ENCODE results near the gene ZBTB20. TPM values are rescaled to one million over a fixed set of nuclear protein-coding genes. Genes with fewer than 3 reads are reported as not detected.
A peak's percentile ranks its signal among the peaks of the same experiment; 100 is the strongest.

The ZBTB20 gene
- total RNA-seq, 2 experiments from 2014 or later, result 5.1 to 5.3 TPM

GRCh38 chr3:114884213-114884923, 262.7 kb downstream of the ZBTB20 start:
- intact Hi-C loops (cut with micrococcal nuclease), result no loop called here
- Mint-ChIP-seq H3K4me1 (ENCODE audit: low read depth) (peaks cover 16% of the 10 kb centered on the region), H3K27ac (no peak overlapping the region), H3K4me3 (no peak overlapping the region), H3K27me3 (no peaks in the 10 kb centered on the region), H3K9me3 (peaks cover 5% of the 10 kb centered on the region), H3K36me3 (ENCODE audit: low read depth) (peaks cover 8% of the 10 kb centered on the region)
- TF ChIP-seq, protein P1, sequence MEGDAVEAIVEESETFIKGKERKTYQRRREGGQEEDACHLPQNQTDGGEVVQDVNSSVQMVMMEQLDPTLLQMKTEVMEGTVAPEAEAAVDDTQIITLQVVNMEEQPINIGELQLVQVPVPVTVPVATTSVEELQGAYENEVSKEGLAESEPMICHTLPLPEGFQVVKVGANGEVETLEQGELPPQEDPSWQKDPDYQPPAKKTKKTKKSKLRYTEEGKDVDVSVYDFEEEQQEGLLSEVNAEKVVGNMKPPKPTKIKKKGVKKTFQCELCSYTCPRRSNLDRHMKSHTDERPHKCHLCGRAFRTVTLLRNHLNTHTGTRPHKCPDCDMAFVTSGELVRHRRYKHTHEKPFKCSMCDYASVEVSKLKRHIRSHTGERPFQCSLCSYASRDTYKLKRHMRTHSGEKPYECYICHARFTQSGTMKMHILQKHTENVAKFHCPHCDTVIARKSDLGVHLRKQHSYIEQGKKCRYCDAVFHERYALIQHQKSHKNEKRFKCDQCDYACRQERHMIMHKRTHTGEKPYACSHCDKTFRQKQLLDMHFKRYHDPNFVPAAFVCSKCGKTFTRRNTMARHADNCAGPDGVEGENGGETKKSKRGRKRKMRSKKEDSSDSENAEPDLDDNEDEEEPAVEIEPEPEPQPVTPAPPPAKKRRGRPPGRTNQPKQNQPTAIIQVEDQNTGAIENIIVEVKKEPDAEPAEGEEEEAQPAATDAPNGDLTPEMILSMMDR (IDR thresholded peaks at IDR 0.05), result no peak
- CTCF ChIA-PET, result interaction anchor here (0.8 kb wide), 1 partner anchor 10 kb away, joined by 3 read pairs; no protein-coding TSS in a partner anchor
- POLR2A ChIA-PET, result no interaction called here
- DNase-seq (no peak), ATAC-seq (no peak)

- Mint-ChIP-seq H3K27me3 (no peaks in the 10 kb centered on the region), H3K27ac (no peak overlapping the region), H3K36me3 (ENCODE audit: low read depth) (peaks cover 6% of the 10 kb centered on the region), H3K9me3 (peaks cover 3% of the 10 kb centered on the region), H3K4me3 (no peak overlapping the region), H3K4me1 (ENCODE audit: low read depth) (peaks cover 24% of the 10 kb centered on the region)
- DNase-seq (no peak), ATAC-seq (no peak)
- CTCF ChIA-PET, result no interaction called here
- POLR2A ChIA-PET, result no interaction called here
- intact Hi-C loops (cut with micrococcal nuclease), result no loop called here
- TF ChIP-seq, protein P1 (IDR thresholded peaks at IDR 0.05), result no peak
Observed at GRCh38 chr3:114880078-114880477, 267.0 kb downstream of the ZBTB20 start.

- intact Hi-C loops (cut with micrococcal nuclease), result no loop called here
- POLR2A ChIA-PET, result interaction anchor here (0.6 to 0.8 kb wide), 3 partner anchors 14 to 1159 kb away, joined by 3 to 4 read pairs (median 4); no protein-coding TSS in a partner anchor
Observed at GRCh38 chr3:114879059-114880031, 267.7 kb downstream of the ZBTB20 start.

DNA sequence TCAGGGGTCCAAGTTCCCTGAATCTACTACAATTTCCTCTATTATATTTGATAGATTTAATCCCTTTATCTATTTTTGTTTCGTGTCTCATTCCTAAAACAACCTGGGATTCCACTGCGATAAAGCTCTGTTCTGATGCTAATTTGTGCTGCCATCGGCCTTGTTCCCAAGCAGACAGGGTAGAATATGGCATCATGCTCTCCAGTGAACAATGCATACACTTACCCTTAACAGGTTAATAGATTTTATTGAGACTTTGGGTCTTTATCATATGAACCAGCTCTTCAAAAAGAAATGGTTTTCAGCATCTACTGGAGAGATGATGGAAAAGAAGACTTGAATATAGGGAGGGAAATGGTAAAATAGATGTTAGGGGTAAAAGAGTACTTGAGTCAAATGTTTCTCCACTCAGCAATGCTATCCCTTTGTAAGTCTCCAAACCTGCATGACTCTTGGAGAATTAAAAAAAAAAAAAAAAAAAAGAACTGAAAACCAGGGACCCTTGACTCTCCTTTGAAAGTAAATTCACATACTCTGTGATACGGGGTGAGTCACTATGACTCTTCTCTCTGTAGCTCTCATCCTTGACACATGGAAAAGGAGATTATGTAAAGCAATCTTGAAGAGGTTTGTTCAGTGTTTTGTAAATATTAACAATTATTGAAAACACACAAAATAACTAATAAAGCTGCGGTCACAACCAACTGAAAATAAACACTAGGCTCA, 268.8 kb downstream of the ZBTB20 start:
- intact Hi-C loops (cut with micrococcal nuclease), result no loop called here
- CTCF ChIA-PET, result interaction anchor here (1.4 kb wide), 1 partner anchor 907 kb away, joined by 3 read pairs; no protein-coding TSS in a partner anchor

More at GRCh38 chr3:114879059-114880031, 267.7 kb downstream of the ZBTB20 start:
- H3K4me3 Mint-ChIP-seq, result no peak overlapping the region
- H3K27me3 Mint-ChIP-seq, result no peaks in the 10 kb centered on the region
- peaks cover 3% of the 10 kb centered on the region for H3K36me3 Mint-ChIP-seq (ENCODE audit: low read depth)
- H3K27ac Mint-ChIP-seq, result no peak overlapping the region
- H3K9me3 Mint-ChIP-seq, result peaks cover 1% of the 10 kb centered on the region
- DNase-seq (no peak), ATAC-seq (peak; percentile 61)
- TF ChIP-seq, protein P1 (IDR thresholded peaks at IDR 0.05), result no peak
- peaks cover 27% of the 10 kb centered on the region for H3K4me1 Mint-ChIP-seq (ENCODE audit: low read depth)
- CTCF ChIA-PET, result no interaction called here

More for the DNA sequence above, 268.8 kb downstream of the ZBTB20 start:
- no peak overlapping the region for H3K27ac Mint-ChIP-seq
- TF ChIP-seq, protein P1 (IDR thresholded peaks at IDR 0.05), result no peak
- no peak overlapping the region for H3K4me3 Mint-ChIP-seq
- peaks cover 1% of the 10 kb centered on the region for H3K36me3 Mint-ChIP-seq (ENCODE audit: low read depth)
- DNase-seq, result no peak
- no peak for ATAC-seq
- POLR2A ChIA-PET, result interaction anchor here (0.6 to 0.8 kb wide), 3 partner anchors 13 to 1158 kb away, joined by 3 to 4 read pairs (median 4); no protein-coding TSS in a partner anchor
- H3K9me3 Mint-ChIP-seq, result no peaks in the 10 kb centered on the region
- H3K4me1 Mint-ChIP-seq (ENCODE audit: low read depth), result peaks cover 26% of the 10 kb centered on the region
- no peaks in the 10 kb centered on the region for H3K27me3 Mint-ChIP-seq

Data from activated CD8-positive, alpha-beta T cell treated with anti-CD3 and anti-CD28 coated beads for 36 hours (primary cell).